ENCODE measurements around the gene TUSC2.
"Not testable (repeated sequence)": the region's sequence is repeated elsewhere in the genome, so short reads cannot be mapped to it uniquely, and the experiment has no call there.

The TUSC2 gene

DNA sequence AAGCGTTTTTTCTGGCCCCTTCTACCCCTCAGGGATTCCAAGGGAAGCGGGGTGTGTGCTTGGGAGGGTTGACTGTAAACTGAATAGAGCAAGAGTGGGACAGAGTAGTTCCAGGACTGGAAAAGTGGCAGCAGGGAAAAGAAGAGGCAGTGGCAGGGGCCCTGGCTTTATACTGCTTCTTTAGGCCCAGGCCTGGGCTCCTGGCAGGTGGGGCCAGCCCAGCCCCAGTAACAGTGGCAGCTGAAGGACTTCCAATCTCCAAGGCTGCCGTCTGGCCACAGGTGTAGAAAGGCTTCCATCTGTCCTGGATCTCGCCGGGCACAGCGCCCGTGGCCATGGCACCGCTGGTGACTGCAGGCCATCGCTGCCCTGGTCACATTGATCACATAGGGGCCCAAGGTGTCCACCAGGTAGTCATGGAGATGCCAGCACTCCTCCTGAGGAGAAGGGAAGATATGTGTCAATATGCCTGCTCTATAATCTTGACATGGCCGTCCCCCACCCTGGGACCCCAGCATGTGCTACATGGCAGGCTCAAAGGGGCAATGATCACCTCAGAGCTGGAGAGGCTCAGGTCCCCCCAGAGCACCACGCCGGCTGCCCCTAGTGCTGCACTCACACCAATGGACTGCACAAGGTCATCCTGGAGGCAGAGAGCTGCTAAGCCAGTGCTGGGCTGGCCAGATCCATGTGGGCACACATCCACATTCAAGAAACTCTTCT, 34.8 kb downstream of the TUSC2 start:
- DNase-seq, result no peak

DNA sequence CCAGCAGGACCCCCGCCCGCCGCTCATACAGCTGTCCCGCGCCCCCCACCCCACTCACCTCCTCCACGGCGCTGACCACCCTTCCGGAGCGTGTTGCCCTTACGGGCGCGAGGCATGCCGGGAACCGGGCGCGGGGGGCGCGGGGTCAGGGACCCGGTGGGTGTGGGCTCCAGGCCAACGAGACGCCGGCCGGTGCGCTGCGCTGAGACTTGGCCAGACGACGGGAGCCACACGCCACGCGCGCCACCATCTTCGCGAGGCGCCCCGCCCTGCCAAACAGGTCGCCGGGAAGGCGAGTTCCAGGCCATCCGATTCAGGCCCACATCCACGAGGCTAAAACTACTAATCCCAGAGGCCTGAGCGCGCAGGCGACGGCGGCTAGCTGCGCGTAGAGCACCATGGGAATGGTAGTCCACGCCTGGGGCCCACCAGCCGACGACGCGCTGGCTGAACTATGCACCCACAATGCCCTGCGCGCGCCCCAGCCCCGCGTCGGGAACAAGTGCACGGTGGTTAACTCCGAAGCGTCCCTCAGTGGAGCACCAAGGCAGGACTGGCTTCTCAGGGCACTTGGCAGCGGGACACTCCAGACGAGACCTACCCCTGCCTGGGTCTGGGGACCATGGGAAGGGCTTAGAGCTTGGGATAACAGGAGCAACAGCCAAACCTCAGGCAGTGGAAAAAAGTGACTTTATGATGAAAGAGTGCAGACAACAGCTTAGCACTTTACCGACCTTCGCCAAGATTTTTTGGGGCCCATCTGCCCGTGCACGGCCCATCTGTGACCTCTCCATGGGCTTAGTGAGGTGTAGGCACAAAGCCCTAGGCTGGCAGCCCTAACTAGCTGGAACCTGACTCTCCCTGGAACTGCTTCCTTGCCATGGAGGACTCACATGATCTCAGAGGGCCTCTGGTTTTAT, 35.6 kb downstream of the TUSC2 start, which contains the start of gene IFRD2:
IFRD2 (minus strand) TSS at position 271 of the 920 bp plus-strand sequence; CDS start at position 116, 155 bp downstream.
- peak; percentile 90 for DNase-seq

DNA sequence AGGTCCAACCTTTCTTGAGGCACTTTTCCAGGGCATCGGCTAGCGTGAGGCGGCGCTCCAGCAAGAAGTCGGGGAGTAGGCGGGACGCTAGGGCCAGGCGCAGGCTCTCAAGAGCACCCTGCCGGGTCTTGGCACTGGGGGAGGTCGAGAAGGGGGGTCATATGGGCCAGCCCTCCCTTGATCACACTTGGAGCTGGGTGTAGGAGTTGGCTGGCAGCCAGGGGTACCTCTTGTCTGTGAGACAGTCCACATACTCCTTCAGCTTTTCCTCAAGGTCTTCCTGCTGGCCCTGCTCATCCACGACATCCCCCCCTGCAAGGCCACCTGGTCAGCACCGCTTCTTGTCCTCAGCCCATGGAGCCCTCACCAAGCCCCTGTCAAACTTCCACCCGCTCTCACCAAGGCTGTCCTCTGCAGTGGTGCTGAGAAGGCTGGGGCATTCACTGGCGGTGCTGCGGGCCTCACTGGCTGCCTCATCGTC, 37.8 kb downstream of the TUSC2 start:
- DNase-seq, result no peak

DNA sequence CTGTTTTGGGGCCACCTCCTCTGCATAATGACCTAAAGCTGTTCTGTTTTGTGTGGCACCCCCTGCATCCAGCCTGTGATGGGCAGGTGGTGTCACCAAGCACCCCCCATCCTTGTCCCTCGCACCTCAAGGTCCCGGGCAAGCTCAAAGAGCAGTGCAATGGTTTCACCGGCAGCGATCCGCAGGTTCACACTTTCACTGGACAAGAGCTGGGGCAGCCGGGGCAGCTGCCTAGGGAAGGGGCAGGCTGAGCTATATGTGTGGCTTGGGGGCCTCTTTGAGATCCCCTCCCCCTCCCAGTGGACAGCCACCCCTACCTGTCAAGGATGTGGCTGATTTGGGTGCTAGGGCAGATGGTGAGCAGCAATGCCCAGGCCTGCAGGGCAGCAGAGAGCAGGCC, 38.9 kb downstream of the TUSC2 start:
- no peak for DNase-seq

DNA sequence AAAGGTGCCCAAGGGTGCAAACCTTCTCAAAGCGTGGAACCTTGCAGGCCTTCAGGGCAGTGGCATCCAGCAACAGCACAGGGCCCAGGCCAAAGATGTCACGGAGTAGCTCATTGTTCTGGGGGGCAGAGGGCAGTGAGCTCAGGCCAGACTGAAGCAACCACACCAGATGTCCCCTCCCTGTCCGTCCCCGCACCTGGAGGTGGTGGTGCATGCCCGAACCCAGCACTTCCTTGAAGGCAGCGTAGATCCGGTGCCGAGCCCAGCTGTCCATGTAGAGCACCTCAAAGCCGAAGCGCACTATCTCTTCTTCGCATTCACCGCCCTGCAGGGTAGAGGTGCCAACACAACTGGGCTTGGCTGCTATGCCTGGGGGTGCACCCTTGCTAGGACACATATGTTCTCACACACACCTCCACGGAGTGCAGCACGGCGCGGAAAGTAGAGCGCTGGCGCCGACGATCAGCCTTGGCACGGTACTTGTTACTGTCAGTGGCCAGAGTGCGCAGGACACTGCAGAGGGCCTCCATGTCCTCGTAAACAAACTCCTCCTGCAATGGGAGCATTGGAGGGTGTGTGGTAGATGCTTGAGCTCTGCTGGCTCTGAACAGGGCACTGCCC, 39.5 kb downstream of the TUSC2 start:
- no peak for DNase-seq

DNA sequence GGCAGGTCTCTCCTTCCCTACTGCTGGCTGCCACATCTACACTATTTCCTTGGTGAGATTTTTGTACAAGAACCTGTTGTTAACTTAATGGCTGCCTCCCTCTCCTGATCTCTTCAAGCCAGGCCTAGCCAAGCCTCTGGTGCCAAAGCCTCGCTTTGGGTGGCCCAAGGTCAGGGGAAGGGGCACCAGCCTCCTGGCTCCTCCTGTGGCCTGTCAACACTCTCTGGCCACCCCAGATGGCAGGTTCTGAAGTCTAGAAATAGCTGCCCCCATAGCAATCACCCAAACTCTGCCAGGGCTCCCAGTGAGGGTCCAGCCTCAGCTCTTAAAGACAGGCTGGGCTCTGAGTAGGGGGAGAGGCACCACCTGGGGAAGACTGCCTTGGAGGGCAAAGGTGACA, 40.8 kb downstream of the TUSC2 start:
- no peak for DNase-seq

DNA sequence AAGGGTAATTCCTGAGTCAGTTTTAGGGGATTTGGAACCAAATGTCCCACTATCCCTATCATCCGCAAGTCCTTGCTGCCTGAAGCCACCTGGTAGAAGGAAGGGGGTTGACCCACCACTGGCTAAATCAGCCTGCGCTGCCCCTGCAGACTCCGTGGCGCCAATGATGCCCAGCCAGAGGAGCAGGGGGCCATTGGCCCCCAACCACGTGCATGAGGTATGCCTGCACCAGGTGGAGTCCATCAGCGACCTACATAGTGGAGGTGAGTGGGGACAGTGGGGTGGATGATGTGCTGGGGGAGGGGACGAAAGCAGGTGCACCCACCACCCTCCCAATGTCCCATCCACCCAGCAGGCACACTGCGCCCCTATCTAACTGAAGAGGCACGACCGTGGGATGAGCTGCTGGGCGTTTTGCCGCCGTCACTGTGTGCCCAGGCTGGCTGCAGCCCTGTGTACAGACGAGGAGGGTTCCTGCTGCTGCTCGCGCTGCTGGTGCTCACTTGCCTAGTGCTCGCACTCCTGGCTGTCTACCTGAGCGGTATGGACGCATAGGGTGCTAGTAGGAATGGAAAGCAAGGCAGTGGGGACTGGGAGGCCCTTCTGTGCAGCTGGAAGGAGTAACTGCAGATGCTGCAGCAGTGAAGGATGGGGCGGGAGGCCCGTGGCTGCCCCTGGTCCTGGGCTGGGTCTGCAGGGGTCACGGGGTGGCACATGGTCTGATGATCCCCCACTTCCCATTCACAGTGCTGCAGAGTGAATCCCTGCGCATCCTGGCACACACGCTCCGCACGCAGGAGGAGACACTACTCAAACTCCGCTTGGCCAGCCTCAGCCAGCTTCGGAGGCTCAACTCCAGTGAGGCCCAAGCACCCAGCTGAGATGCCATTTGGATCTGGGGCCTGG, 41.4 kb downstream of the TUSC2 start:
- DNase-seq, result no peak

DNA sequence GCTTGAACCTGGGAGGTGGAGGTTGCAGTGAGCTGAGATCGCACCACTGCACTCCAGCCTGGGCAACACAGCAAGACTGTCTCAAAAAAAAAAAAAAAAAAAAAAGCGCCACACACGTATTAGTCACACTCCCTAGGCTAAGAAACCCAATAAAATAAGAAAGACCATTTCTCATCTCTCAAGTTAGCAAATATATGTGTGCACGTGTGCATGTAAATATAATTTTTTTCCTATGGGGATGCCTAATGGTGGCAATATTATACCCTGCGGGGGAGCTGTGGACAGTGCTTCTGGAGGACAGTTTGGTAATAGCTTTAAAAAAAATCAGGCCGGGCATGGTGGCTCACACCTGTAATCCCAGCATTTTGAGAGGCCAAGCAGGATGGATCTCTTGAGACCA, 43.9 kb downstream of the TUSC2 start:
- not testable (repeated sequence) for DNase-seq

DNA sequence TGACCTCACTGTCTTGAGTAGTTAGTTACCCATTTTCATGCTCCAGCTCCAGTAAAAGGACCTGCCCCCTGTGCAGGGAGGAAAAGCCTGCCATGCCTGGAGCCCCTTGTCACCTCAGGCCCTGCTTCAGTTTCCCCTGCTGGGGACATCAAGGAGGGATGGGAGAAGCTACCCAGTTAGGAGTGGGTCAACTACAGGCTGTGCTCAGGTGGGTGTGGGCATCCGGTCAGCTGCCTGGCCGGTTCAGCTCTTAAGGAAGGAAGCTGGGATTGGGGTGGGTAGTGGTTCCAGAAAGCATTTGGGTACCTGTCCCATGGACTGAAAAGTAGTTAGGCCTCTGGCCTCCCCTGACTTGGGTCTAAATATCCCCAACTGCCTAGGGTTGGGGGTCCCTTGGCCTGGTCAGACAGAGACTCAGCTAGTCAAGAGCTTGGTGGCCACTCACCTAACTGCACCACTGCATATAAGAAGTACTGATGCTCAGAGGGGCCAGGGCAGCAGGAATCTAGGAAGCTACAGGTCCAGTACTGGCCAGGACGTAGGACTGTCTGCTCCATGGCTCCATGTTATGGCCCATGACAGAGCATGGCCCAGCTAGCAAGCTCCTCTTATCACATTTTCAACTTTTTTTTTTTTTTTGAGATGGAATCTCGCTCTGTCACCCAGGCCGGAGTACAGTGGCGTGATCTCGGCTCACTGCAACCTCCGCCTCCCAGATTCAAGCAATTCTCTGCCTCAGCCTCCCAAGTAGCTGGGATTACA, 48.6 kb downstream of the TUSC2 start:
- no peak for DNase-seq

DNA sequence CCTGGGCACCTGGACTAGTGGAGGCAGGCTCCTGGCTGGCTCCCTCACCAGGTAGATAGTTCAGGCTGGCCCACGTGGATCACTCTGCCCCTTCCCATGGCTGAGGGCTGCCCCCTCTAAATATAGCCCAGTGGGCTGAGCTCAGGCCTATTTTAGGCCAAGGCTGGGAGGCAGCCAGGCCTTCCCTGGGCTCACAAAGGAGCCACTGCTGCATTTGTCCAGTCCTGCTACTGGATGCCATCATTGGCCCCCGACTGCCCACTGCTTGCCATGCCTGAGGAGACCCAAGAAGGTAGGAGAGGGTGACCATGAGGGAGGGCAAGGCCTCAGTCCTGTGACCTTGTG, 49.2 kb downstream of the TUSC2 start, which contains the start of gene LSMEM2:
LSMEM2 (plus strand) TSS at position 208 of the 345 bp plus-strand sequence; CDS start at position 235, 27 bp downstream.
- no peak for DNase-seq

DNA sequence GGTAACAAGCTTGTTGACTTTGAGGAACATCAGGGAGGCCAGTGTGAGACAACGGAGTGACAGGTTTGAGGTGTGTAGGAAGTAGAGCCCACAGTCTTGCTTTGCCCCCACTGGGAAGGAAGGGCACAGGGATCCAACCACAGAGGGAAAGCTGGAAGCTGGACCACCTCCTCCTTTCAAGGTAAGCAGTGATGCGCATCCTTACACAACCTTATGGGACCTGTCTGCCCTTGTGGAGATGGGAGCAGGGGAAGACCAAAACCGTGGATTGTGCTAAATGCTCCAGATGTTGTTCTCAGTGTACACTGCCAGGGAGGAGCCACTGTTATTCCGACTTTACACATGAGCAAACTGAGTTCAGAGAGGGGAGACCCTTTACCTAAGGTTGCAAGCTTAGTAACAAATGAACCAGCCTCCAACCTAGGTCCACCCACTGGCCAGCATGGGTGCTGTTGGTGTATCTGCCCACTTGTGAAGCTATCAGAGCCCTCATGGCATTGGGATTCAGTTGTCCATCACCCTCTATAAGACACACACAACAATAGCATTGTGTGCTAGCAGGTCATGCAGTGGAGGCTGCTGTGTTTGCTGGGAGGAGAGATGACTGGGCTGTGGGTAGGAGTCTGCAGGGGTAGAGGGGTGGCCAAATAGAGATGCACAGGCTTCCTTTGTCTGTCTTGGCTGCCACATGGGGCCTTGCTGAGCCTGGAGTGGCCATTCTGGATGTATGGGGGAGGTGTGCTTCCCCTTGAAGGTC, 49.7 kb downstream of the TUSC2 start:
- no peak for DNase-seq

DNA sequence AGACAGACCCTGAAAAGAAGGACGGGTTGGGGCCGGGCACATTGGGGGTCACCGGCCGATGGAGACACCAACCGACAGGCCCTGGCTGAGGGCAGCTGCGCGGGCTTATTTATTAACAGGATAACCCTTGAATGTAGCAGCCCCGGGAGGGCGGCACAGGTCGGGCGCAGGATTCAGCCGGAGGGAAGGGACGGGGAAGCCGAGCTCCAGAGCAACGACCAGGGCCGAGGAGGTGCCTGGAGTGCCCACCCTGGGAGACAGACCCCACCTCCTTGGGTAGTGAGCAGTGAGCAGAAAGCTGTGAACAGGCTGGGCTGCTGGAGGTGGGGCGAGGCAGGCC, 51.3 kb downstream of the TUSC2 start:
- no peak for DNase-seq

DNA sequence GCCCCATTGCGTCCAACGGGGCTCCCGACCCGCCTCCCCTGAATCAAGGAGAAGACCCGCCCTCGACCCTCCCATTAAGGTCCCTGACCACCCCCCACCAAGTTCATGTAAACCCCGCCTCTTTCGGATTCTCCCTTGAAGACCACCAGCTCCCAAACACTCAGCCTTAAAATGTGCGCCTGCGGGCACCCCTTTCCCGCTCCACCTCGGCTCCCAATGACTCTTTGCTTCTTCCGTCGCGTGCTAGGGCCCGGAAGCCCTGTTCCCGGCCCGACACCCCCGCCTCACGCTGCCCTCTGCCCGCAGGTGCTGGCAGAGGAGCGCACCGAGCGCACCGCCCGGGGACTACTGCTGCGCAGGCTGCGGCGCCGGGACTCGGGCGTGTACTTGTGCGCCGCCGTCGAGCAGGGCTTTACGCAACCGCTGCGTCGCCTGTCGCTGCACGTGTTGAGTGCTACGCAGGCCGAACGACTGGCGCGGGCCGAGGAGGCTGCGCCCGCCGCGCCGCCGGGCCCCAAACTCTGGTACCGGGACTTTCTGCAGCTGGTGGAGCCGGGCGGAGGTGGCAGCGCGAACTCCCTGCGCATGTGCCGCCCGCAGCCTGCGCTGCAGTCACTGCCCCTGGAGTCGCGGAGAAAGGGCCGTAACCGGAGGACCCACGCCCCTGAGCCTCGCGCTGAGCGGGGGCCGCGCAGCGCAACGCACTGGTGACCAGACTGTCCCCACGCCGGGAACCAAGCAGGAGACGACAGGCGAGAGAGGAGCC, 51.8 kb downstream of the TUSC2 start:
- no peak for DNase-seq

DNA sequence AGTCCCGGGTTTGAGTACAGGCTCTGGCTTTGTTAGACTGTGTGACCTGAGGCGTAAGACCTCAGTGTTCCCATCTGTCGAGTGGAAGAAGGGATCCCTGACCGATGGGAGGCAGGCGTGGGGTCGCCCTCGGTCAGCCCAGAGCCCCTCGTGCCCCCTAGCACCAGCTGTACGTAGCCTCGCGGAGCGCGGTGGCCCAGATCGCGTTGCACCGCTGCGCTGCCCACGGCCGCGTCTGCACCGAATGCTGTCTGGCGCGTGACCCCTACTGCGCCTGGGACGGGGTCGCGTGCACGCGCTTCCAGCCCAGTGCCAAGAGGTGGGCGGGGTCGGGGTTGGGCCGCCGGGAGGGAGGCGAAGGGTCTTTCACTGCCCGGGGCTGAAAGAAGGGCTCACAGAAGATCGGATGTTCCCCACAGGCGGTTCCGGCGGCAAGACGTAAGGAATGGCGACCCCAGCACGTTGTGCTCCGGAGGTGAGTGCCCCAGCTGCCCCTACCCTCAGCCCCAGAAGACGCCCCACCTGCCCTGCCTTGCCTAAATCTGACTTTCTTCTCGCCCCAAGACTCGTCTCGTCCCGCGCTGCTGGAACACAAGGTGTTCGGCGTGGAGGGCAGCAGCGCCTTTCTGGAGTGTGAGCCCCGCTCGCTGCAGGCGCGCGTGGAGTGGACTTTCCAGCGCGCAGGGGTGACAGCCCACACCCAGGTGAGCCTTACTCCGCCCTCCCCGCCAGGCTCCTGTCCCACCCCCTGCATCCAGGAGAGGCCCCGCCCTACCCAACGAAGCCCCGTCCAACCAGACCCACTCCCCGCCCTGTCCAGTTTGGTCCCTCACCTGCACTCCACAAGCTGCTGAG, 52.7 kb downstream of the TUSC2 start:
- DNase-seq, result no peak
